GM12878 (cell line): ENCODE data around the gene SNCAIP. TPM values are rescaled to one million over a fixed set of nuclear protein-coding genes. Genes with fewer than 3 reads are reported as not detected.
A peak's percentile ranks its signal among the peaks of the same experiment; 100 is the strongest.

Experiments
- ATAC-seq: fragments of 200-7000 bp; cut with Tn5 transposase; 3 replicates; pipeline ENCODE4 v1.9.1; 2020; ENCODE audit warnings: mild to moderate bottlenecking, moderate library complexity
- BruUV-seq: library from RNA; stranded (reverse); fragments of 400-500 nt; replicated peaks from 2 replicates; lab custom pipeline; 2021; lab: Mats Ljungman, UMichigan
- CTCF ChIA-PET: fragments of 300-600 bp; sonication (Branson Sonifier 250); formaldehyde crosslinking; extraction: SDS; loops from one replicate; lab custom pipeline; 2021; ENCODE audit warnings: inconsistent platforms; lab: Yijun Ruan, JAX
- POLR2A ChIA-PET: fragments of 350-600 bp; formaldehyde crosslinking; extraction: SDS; loops from one replicate; lab custom pipeline; 2021; ENCODE audit warnings: inconsistent platforms; lab: Charles Lee
- RAD21 ChIA-PET: fragments of 300-600 bp; sonication (Branson Sonifier 250); formaldehyde crosslinking; loops from one replicate; lab custom pipeline; 2023; ENCODE audit warnings: antibody characterized with exemption; ENCODE audit not compliant: unreplicated experiment; lab: Charles Lee
- SMC1A ChIA-PET: fragments of 300-600 bp; sonication (Branson Sonifier 250); formaldehyde crosslinking; loops from one replicate; lab custom pipeline; 2023; ENCODE audit not compliant: unreplicated experiment, uncharacterized antibody; lab: Charles Lee
- DNase-seq: peaks from one replicate; pipeline ENCODE4 v3.0.0-alpha.2; 2011; ENCODE audit warnings: low read depth, low spot score
- FAIRE-seq: peaks from 3 replicates; lab custom pipeline; 2011; peaks lifted over from hg19 to GRCh38; lab: Jason Lieb, UNC
- H2AFZ ChIP-seq: 2 replicates; pipeline ENCODE4 v1.6.0; 2011; ENCODE audit warnings: low read depth, low read length, control low read depth; ENCODE audit not compliant: control insufficient read depth
- H3K27ac ChIP-seq: 2 replicates; pipeline ENCODE4 v1.5.1; 2011; ENCODE audit warnings: control low read depth; ENCODE audit not compliant: control insufficient read depth, insufficient read depth
- H3K27me3 ChIP-seq, 2 experiments: replicated peaks in 1 of 2; 2 replicates each; pipeline versions ENCODE4 v1.6.0 to v1.6.1; 2011; ENCODE audit warnings: low read length in 1 of 2; ENCODE audit not compliant: control insufficient read depth in 2 of 2, insufficient read depth in 2 of 2
- H3K36me3 ChIP-seq, 2 experiments: 2 replicates each; pipeline ENCODE4 v1.5.1; 2011; ENCODE audit warnings: low read length in 1 of 2; ENCODE audit not compliant: control insufficient read depth in 2 of 2, insufficient read depth in 2 of 2
- H3K4me1 ChIP-seq: 2 replicates; pipeline ENCODE4 v1.6.1; 2011; ENCODE audit warnings: mild to moderate bottlenecking, low read length, moderate library complexity, mixed read lengths; ENCODE audit not compliant: control insufficient read depth, insufficient read depth
- H3K4me2 ChIP-seq: 2 replicates; pipeline ENCODE4 v1.6.0; 2011; ENCODE audit warnings: control low read depth; ENCODE audit not compliant: control insufficient read depth, insufficient read depth
- H3K4me3 ChIP-seq: fragments of 200-600 bp; sonication (generic); 2 replicates; pipeline ENCODE4 v1.5.1; 2016
- H3K79me2 ChIP-seq: 2 replicates; pipeline ENCODE4 v1.6.0; 2011; ENCODE audit warnings: low read length; ENCODE audit not compliant: control insufficient read depth, insufficient read depth
- H3K9ac ChIP-seq: 2 replicates; pipeline ENCODE4 v1.8.0; 2011; ENCODE audit warnings: low read length, control low read depth, mixed read lengths; ENCODE audit not compliant: control insufficient read depth, insufficient read depth
- H3K9me3 ChIP-seq: replicated peaks from 3 replicates; pipeline ENCODE4 v1.5.1; 2011; ENCODE audit warnings: mild to moderate bottlenecking, low read length; ENCODE audit not compliant: control insufficient read depth, insufficient read depth
- H4K20me1 ChIP-seq: 2 replicates; pipeline ENCODE4 v1.6.0; 2011; ENCODE audit not compliant: control insufficient read depth, insufficient read depth
- BACH1 ChIP-seq: fragments of 450-650 bp; IDR thresholded peaks from 2 replicates; pipeline ENCODE4 v1.6.1; 2017; ENCODE audit warnings: mild to moderate bottlenecking, borderline replicate concordance
- BCL11A ChIP-seq: IDR thresholded peaks from 2 replicates; pipeline ENCODE4 v1.6.1; 2011; ENCODE audit warnings: low read depth, low read length
- BRCA1 ChIP-seq: IDR thresholded peaks from 2 replicates; pipeline ENCODE4 v1.6.1; 2011; ENCODE audit warnings: low read depth, low read length, improper control_type of control experiment
- CEBPB ChIP-seq, 2 experiments: fragments of 150-350 bp in 1 of 2; IDR thresholded peaks; 2 replicates each; pipeline ENCODE4 v1.6.1; 2012 to 2014; ENCODE audit warnings: low read depth in 2 of 2, low read length in 2 of 2, borderline replicate concordance in 1 of 2, inconsistent platforms in 1 of 2
- CREM ChIP-seq: IDR thresholded peaks from 2 replicates; pipeline ENCODE4 v1.6.1; 2014; ENCODE audit warnings: antibody characterized with exemption, low read depth
- KAT2A ChIP-seq: conservative IDR thresholded peaks from 2 replicates; pipeline ENCODE4 v1.6.1; 2011; ENCODE audit warnings: low read depth, low read length; ENCODE audit not compliant: control insufficient read depth
- MTA2 ChIP-seq: fragments of 450-650 bp; IDR thresholded peaks from 2 replicates; pipeline ENCODE4 v1.6.1; 2016; ENCODE audit warnings: low read depth, mild to moderate bottlenecking, moderate library complexity
- MXI1 ChIP-seq: fragments of 150-350 bp; IDR thresholded peaks from 2 replicates; pipeline ENCODE4 v1.6.1; 2011; ENCODE audit warnings: low read depth, mild to moderate bottlenecking, inconsistent platforms, low read length, improper control_type of control experiment
- NR2C2 ChIP-seq: IDR thresholded peaks from 2 replicates; pipeline ENCODE4 v1.6.1; 2011; ENCODE audit warnings: borderline replicate concordance, low read depth; ENCODE audit not compliant: control insufficient read depth, insufficient read length
- SIX5 ChIP-seq: IDR thresholded peaks from 2 replicates; pipeline ENCODE4 v1.6.1; 2011; ENCODE audit warnings: mild to moderate bottlenecking, low read depth, low read length, moderate library complexity; ENCODE audit not compliant: severe bottlenecking
- SMAD1 ChIP-seq: fragments of 450-650 bp; IDR thresholded peaks from 2 replicates; pipeline ENCODE4 v1.6.1; 2018; ENCODE audit warnings: mild to moderate bottlenecking, low read depth; ENCODE audit not compliant: partially characterized antibody
- ZNF274 ChIP-seq: IDR thresholded peaks from one replicate; pipeline ENCODE4 v1.8.0; 2011; ENCODE audit not compliant: insufficient read length, insufficient read depth
- ZNF384 ChIP-seq: IDR thresholded peaks from 2 replicates; pipeline ENCODE4 v1.6.1; 2012; ENCODE audit warnings: low read depth, mild to moderate bottlenecking, low read length, improper control_type of control experiment, borderline replicate concordance
- WGBS: methylation state at CpG from one replicate; pipeline ENCODE4 v1.1.6; 2016; ENCODE audit warnings: low lambda C conversion rate; ENCODE audit not compliant: insufficient replicate concordance, insufficient coverage; ENCODE audit errors: missing lambda C conversion rate; 5-methylcytosine and 5-hydroxymethylcytosine counted together
- in situ Hi-C: fragments of 300-500 bp; cut with MboI; formaldehyde crosslinking; loops from 9 replicates; pipeline ENCODE4 v1.14.3; 2018; ENCODE audit warnings: mixed read lengths
- intact Hi-C: fragments of 100-400 bp; cut with micrococcal nuclease; formaldehyde crosslinking; loops from one replicate; pipeline ENCODE4 v1.14.2; 2022; ENCODE audit not compliant: unreplicated experiment
- polyA plus RNA-seq, 11 experiments: library from polyadenylated mRNA; depleted of rRNA in 4 of 11; unstranded in 6 of 11; stranded (reverse) in 5 of 11; fragments of >200 nt; fragmentation: Nextera tagmentation in 4 of 11; fragmentation: Illumina TruSeq in 1 of 11; extraction: Ambion mirVana in 4 of 11; extraction: Trizol in 1 of 11; gene quantifications; 1 replicate in 1 of 11; 2 replicates in 10 of 11; pipeline versions ENCODE4 v1.2.1 to v1.2.3, GENCODE V29; 2011 to 2016; ENCODE audit warnings: inconsistent platforms in 2 of 11, missing spikeins in 2 of 11, low read depth in 1 of 11
- total RNA-seq, 4 experiments: library from RNA; depleted of rRNA in 3 of 4; stranded (reverse); fragments of >200 nt in 3 of 4; fragmentation: Illumina TruSeq in 1 of 4; extraction: Trizol in 1 of 4; gene quantifications; 2 replicates each; pipeline versions ENCODE4 v1.2.1 to v1.2.3, GENCODE V29; 2013 to 2021
- TF ChIP-seq, protein P1 (sequence below): IDR thresholded peaks from 2 replicates; pipeline ENCODE4 v1.6.1; 2012; ENCODE audit warnings: improper control_type of control experiment, low read depth, low read length; ENCODE audit not compliant: insufficient replicate concordance

SNCAIP gene
- total and polyA plus RNA-seq, 10 of the 15 experiments (the other 5 are each of a cell fraction or from before 2014, with no cell fraction given) = 0.03 to 0.62 (median 0.16) TPM; not detected in 1

- TF ChIP-seq, protein P1, sequence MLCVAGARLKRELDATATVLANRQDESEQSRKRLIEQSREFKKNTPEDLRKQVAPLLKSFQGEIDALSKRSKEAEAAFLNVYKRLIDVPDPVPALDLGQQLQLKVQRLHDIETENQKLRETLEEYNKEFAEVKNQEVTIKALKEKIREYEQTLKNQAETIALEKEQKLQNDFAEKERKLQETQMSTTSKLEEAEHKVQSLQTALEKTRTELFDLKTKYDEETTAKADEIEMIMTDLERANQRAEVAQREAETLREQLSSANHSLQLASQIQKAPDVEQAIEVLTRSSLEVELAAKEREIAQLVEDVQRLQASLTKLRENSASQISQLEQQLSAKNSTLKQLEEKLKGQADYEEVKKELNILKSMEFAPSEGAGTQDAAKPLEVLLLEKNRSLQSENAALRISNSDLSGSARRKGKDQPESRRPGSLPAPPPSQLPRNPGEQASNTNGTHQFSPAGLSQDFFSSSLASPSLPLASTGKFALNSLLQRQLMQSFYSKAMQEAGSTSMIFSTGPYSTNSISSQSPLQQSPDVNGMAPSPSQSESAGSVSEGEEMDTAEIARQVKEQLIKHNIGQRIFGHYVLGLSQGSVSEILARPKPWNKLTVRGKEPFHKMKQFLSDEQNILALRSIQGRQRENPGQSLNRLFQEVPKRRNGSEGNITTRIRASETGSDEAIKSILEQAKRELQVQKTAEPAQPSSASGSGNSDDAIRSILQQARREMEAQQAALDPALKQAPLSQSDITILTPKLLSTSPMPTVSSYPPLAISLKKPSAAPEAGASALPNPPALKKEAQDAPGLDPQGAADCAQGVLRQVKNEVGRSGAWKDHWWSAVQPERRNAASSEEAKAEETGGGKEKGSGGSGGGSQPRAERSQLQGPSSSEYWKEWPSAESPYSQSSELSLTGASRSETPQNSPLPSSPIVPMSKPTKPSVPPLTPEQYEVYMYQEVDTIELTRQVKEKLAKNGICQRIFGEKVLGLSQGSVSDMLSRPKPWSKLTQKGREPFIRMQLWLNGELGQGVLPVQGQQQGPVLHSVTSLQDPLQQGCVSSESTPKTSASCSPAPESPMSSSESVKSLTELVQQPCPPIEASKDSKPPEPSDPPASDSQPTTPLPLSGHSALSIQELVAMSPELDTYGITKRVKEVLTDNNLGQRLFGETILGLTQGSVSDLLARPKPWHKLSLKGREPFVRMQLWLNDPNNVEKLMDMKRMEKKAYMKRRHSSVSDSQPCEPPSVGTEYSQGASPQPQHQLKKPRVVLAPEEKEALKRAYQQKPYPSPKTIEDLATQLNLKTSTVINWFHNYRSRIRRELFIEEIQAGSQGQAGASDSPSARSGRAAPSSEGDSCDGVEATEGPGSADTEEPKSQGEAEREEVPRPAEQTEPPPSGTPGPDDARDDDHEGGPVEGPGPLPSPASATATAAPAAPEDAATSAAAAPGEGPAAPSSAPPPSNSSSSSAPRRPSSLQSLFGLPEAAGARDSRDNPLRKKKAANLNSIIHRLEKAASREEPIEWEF = no peak
- TF ChIP-seq ZNF384 (peak; percentile 71), SMAD1 (no peak)
- TF ChIP-seq, all 136 proteins: peak for 4
These were observed 188.4 kb downstream of the SNCAIP start (continued) for GRCh38 chr5:122500245-122501088.

DNA sequence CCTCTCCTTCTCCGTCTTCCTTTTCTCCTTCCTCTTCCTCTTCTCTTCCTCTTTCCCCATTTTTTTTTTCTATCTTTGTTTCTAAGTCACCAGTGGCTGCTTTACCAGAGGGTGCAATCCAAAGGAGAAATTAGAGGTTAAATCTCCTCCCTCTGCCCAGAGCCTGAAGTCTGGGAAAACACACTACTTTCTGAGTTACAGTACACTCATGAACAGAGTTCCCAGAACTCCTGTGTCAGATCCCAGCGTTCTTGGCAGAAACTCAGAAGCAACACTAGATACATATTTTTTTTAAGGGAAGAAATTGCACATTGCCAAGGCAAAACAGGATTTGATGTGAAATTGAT, 189.0 kb downstream of the SNCAIP start:
- no peak overlapping the region for H3K27ac ChIP-seq
- FAIRE-seq = no peak
- no peak for ATAC-seq
- H3K4me3 ChIP-seq = no peak overlapping the region
- H3K9ac ChIP-seq = no peak overlapping the region
- H3K4me2 ChIP-seq = no peak overlapping the region
- H3K9me3 ChIP-seq = no peaks in the 10 kb centered on the region
- H3K79me2 ChIP-seq = no peaks in the 10 kb centered on the region
- H2AFZ ChIP-seq = no peak overlapping the region
- ChIA-PET POLR2A (no interaction called here), SMC1A (no interaction called here), RAD21 (interaction anchor here (1.1 kb wide), 1 partner anchor 1105 kb away, joined by 3 read pairs; no protein-coding TSS in a partner anchor), CTCF (no interaction called here)
- H3K27me3 ChIP-seq = peaks cover 0 to 2% of the 10 kb centered on the region in 2 experiments; a peak in 1 of 4 replicates
- intact Hi-C loops (loop anchor here (5.0 kb wide), 3 partner anchors 501 to 1111 kb away; no protein-coding TSS in a partner anchor), in situ Hi-C loops (loop anchor here (10.0 to 25.0 kb wide), 2 partner anchors 864 to 1111 kb away; no protein-coding TSS in a partner anchor)
- DNase-seq = no peak
- no peaks in the 10 kb centered on the region for H3K36me3 ChIP-seq
- H4K20me1 ChIP-seq = no peaks in the 10 kb centered on the region; the same call in 1 of the 2 replicates
- no TSS peak for BruUV-seq
- WGBS = 36% methylated on average over 2 of the region's 2 CpGs
- TF ChIP-seq NR2C2 (no peak), BRCA1 (no peak), SIX5 (no peak), MXI1 (no peak), KAT2A (no peak), CREM (no peak), ZNF274 (no peak), CEBPB (IDR thresholded peaks at IDR 0.05; ENCODE audit: borderline replicate concordance in 1 of 2, low read depth in 2 of 2, low read length in 2 of 2) (no peak), BCL11A (no peak), BACH1 (no peak), MTA2 (no peak)
- H3K4me1 ChIP-seq = no peaks in the 10 kb centered on the region
